ENCODE measurements around the gene FOXJ1. TPM values are rescaled to one million over a fixed set of nuclear protein-coding genes. Genes with fewer than 3 reads are reported as not detected.

The FOXJ1 gene
- total and polyA plus RNA-seq, 9 donors, result 0.23 to 168 (median 5.8) TPM; not detected in 2

GRCh38 chr17:76107509-76107908 is 33.5 kb downstream of the FOXJ1 start:
- no peak overlapping the region for H3K4me3 ChIP-seq
- no peak for DNase-seq
- H3K4me1 ChIP-seq (ENCODE audit: insufficient read depth), result peaks cover 10% of the 10 kb centered on the region
- intact Hi-C loops (cut with DNase I), result no loop called here
- H3K36me3 ChIP-seq, result no peaks in the 10 kb centered on the region
- no peak for TF ChIP-seq CTCF (IDR thresholded peaks at IDR 0.05)
- TF ChIP-seq EP300 (IDR thresholded peaks at IDR 0.05), result no peak
- no peak for TF ChIP-seq POLR2A (IDR thresholded peaks at IDR 0.05)
- 82 to 88% (median 84%) methylated on average over 6 of the region's 6 CpGs for WGBS, 3 donors
- H3K27me3 ChIP-seq, result no peaks in the 10 kb centered on the region
- H3K9me3 ChIP-seq, result no peaks in the 10 kb centered on the region
- no peak overlapping the region for H3K27ac ChIP-seq

- no peak for DNase-seq
- 67 to 77% (median 67%) methylated on average over 3 of the region's 3 CpGs for WGBS, 3 donors
- no peak for TF ChIP-seq CTCF (IDR thresholded peaks at IDR 0.05)
- no peak for TF ChIP-seq EP300 (IDR thresholded peaks at IDR 0.05)
- no peak for TF ChIP-seq POLR2A (IDR thresholded peaks at IDR 0.05)
- no peak overlapping the region for H3K4me3 ChIP-seq
- peaks cover 13% of the 10 kb centered on the region for H3K4me1 ChIP-seq (ENCODE audit: insufficient read depth)
- H3K27ac ChIP-seq, result no peak overlapping the region
- no peaks in the 10 kb centered on the region for H3K27me3 ChIP-seq
- no peaks in the 10 kb centered on the region for H3K9me3 ChIP-seq
- intact Hi-C loops (cut with DNase I), result no loop called here
- no peaks in the 10 kb centered on the region for H3K36me3 ChIP-seq
These were observed 34.3 kb downstream of the FOXJ1 start for GRCh38 chr17:76106703-76107102.

- DNase-seq, result no peak
- Histone ChIP-seq H3K9me3 (no peaks in the 10 kb centered on the region), H3K4me1 (ENCODE audit: insufficient read depth) (peaks cover 13% of the 10 kb centered on the region), H3K4me3 (no peak overlapping the region), H3K27me3 (no peaks in the 10 kb centered on the region), H3K36me3 (no peaks in the 10 kb centered on the region), H3K27ac (no peak overlapping the region)
- TF ChIP-seq POLR2A (IDR thresholded peaks at IDR 0.05) (no peak), CTCF (IDR thresholded peaks at IDR 0.05) (no peak), EP300 (IDR thresholded peaks at IDR 0.05) (no peak)
- intact Hi-C loops (cut with DNase I), result loop anchor here in 1 of 4 donors (5.0 kb wide), 1 partner anchor 93 kb away; no protein-coding TSS in a partner anchor
- 74 to 77% (median 76%) methylated on average over 5 of the region's 5 CpGs for WGBS, 3 donors
These were observed 36.2 kb downstream of the FOXJ1 start for GRCh38 chr17:76104896-76105231.

- intact Hi-C loops (cut with DNase I), result loop anchor here in 1 of 4 donors (5.0 kb wide), 1 partner anchor 92 kb away; no protein-coding TSS in a partner anchor
- Histone ChIP-seq H3K9me3 (no peaks in the 10 kb centered on the region), H3K4me3 (peak overlapping the region; percentile 75), H3K27ac (peak overlapping the region; percentile 9 to 43), H3K27me3 (no peaks in the 10 kb centered on the region), H3K36me3 (no peaks in the 10 kb centered on the region), H3K4me1 (ENCODE audit: insufficient read depth) (peaks cover 13% of the 10 kb centered on the region)
- no peak for DNase-seq
- WGBS, 3 donors, result 80 to 88% (median 84%) methylated on average over 29 of the region's 29 CpGs
- TF ChIP-seq POLR2A (IDR thresholded peaks at IDR 0.05) (no peak), CTCF (IDR thresholded peaks at IDR 0.05) (no peak), EP300 (IDR thresholded peaks at IDR 0.05) (no peak)
These were observed 36.7 kb downstream of the FOXJ1 start for GRCh38 chr17:76104140-76104895.

Data from ovary (tissue), 9 donors.